ENCODE data around the gene S1PR2. TPM values are rescaled to one million over a fixed set of nuclear protein-coding genes. Genes with fewer than 3 reads are reported as not detected.

Gene S1PR2
- total and polyA plus RNA-seq, 5 donors = 3.5 to 18.8 (median 8.9) TPM

Small RNAs within 50 kb of the gene (microRNA-seq; reads per million reads assigned to microRNA genes)
- 0 reads per million in 2 donors for gene MIR4322

Other genes starting within 250 kb of the S1PR2 start
- gene COL5A3, start 220.8 kb downstream of the S1PR2 start, total RNA-seq = 10 to 100 TPM in 2 of 4 donors, 1 to 10 TPM in 2; 8.6 to 19.1 (median 11.9) TPM
- 13.5 TPM for gene COL5A3, start 220.8 kb downstream of the S1PR2 start, polyA plus RNA-seq
- gene RDH8, start 217.8 kb downstream of the S1PR2 start, total RNA-seq = not detected
- gene RDH8, start 217.8 kb downstream of the S1PR2 start, polyA plus RNA-seq = not detected
- gene SHFL, start 145.0 kb downstream of the S1PR2 start, total RNA-seq = 10 to 100 TPM; 14.5 to 16.0 (median 15.2) TPM
- gene SHFL, start 145.0 kb downstream of the S1PR2 start, polyA plus RNA-seq = 16.0 TPM
- not detected for gene ANGPTL6, start 128.7 kb downstream of the S1PR2 start, total RNA-seq
- gene ANGPTL6, start 128.7 kb downstream of the S1PR2 start, polyA plus RNA-seq = 0.25 TPM
- gene PPAN, start 125.0 kb downstream of the S1PR2 start, total RNA-seq = 10 to 100 TPM; 16.5 to 29.4 (median 25.7) TPM
- gene PPAN, start 125.0 kb downstream of the S1PR2 start, polyA plus RNA-seq = 25.2 TPM
- gene P2RY11, start 119.6 kb downstream of the S1PR2 start, total RNA-seq = 1 to 10 TPM; 4.4 to 6.6 (median 4.9) TPM
- gene P2RY11, start 119.6 kb downstream of the S1PR2 start, polyA plus RNA-seq = 2.9 TPM
- 100 to 1,000 TPM; 144 to 183 (median 158) TPM for gene EIF3G, start 111.4 kb downstream of the S1PR2 start, total RNA-seq
- 127 TPM for gene EIF3G, start 111.4 kb downstream of the S1PR2 start, polyA plus RNA-seq
- gene DNMT1, start 36.4 kb downstream of the S1PR2 start, total RNA-seq = 10 to 100 TPM; 21.0 to 37.2 (median 30.3) TPM
- gene DNMT1, start 36.4 kb downstream of the S1PR2 start, polyA plus RNA-seq = 19.3 TPM
- gene MRPL4, start 20.9 kb upstream of the S1PR2 start, total RNA-seq = 10 to 100 TPM; 54.1 to 65.4 (median 60.5) TPM
- gene MRPL4, start 20.9 kb upstream of the S1PR2 start, polyA plus RNA-seq = 66.6 TPM
- gene ICAM1, start 39.8 kb upstream of the S1PR2 start, total RNA-seq = 10 to 100 TPM in 2 of 4 donors, 1 to 10 TPM in 2; 8.4 to 14.5 (median 9.9) TPM
- 9.8 TPM for gene ICAM1, start 39.8 kb upstream of the S1PR2 start, polyA plus RNA-seq
- under 1 TPM; 0.36 to 0.74 (median 0.52) TPM for gene ICAM4, start 55.6 kb upstream of the S1PR2 start, total RNA-seq
- 0.84 TPM for gene ICAM4, start 55.6 kb upstream of the S1PR2 start, polyA plus RNA-seq
- gene ICAM5, start 58.6 kb upstream of the S1PR2 start, total RNA-seq = 1 to 10 TPM in 3 of 4 donors, under 1 TPM in 1; 0.93 to 1.6 (median 1.2) TPM
- gene ICAM5, start 58.6 kb upstream of the S1PR2 start, polyA plus RNA-seq = 0.86 TPM
- 1 to 10 TPM in 1 of 4 donors, under 1 TPM in 3; 0.80 to 1.3 (median 0.84) TPM for gene ZGLP1, start 78.5 kb upstream of the S1PR2 start, total RNA-seq
- gene ZGLP1, start 78.5 kb upstream of the S1PR2 start, polyA plus RNA-seq = 0.68 TPM
- gene FDX2, start 84.7 kb upstream of the S1PR2 start, total RNA-seq = 10 to 100 TPM; 13.2 to 20.7 (median 16.7) TPM
- 27.7 TPM for gene FDX2, start 84.7 kb upstream of the S1PR2 start, polyA plus RNA-seq
- gene RAVER1, start 102.2 kb upstream of the S1PR2 start, total RNA-seq = 10 to 100 TPM; 13.9 to 20.1 (median 15.1) TPM
- gene RAVER1, start 102.2 kb upstream of the S1PR2 start, polyA plus RNA-seq = 9.8 TPM
- 10 to 100 TPM; 16.0 to 20.6 (median 17.8) TPM for gene ICAM3, start 108.3 kb upstream of the S1PR2 start, total RNA-seq
- gene ICAM3, start 108.3 kb upstream of the S1PR2 start, polyA plus RNA-seq = 7.2 TPM
- 10 to 100 TPM; 56.3 to 77.0 (median 73.4) TPM for gene TYK2, start 149.2 kb upstream of the S1PR2 start, total RNA-seq
- 71.6 TPM for gene TYK2, start 149.2 kb upstream of the S1PR2 start, polyA plus RNA-seq
- gene CDC37, start 172.2 kb upstream of the S1PR2 start, total RNA-seq = 100 to 1,000 TPM; 131 to 133 (median 132) TPM
- 228 TPM for gene CDC37, start 172.2 kb upstream of the S1PR2 start, polyA plus RNA-seq
- gene PDE4A, start 189.2 kb upstream of the S1PR2 start, total RNA-seq = 10 to 100 TPM in 3 of 4 donors, 1 to 10 TPM in 1; 8.4 to 14.2 (median 11.0) TPM
- 5.5 TPM for gene PDE4A, start 189.2 kb upstream of the S1PR2 start, polyA plus RNA-seq

Measured in right cardiac atrium (tissue), 5 donors.